CD4-positive, alpha-beta T cell treated with Interferon gamma for 1 hour (primary cell): Measurements from ENCODE around the gene SUFU.
A peak's percentile ranks its signal among the peaks of the same experiment; 100 is the strongest.
"Not testable (repeated sequence)": the region's sequence is repeated elsewhere in the genome, so short reads cannot be mapped to it uniquely, and the experiment has no call there.

Experiments used
- DNase-seq: peaks from one replicate; pipeline ENCODE4 v3.0.0-alpha.2; 2020

The SUFU gene

DNA sequence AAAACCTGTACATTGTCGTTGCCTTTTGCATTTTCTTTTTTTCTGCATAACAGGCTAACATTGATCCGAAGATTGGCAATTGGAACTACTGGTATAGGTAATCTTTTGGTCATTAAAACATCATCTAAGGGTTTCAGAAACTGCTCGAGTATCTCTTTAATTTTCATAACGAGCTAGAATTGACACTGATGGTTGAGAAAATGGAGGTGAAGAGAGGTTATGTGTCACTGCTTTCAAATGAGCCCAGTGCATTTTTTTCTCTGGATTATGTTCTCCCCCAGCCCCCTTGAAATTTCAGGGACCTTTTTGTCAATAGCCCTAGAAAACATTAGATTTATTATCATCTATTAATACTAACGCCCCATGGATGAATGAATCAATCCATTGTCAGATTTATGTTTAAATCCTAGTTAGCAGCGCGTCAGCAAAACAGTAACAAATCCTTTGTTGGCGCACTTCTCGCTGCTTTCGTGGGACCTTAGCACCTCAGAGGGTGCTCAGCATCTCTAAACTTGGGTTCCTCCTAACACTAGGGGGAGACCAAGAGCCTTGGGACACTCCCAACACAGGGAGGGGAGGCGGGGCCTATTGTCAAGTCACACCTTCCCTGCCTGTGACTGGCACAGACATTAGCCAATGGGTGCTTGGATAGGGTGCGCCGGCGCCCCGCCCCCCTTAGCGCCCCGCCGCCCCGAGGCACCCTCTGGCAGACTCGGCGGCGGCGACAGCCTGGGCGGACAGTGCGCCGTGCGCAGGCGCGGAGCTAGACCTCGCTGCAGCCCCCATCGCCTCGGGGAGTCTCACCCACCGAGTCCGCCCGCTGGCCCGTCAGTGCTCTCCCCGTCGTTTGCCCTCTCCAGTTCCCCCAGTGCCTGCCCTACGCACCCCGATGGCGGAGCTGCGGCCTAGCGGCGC lies at the start of gene SUFU:
SUFU (plus strand) TSS at position 709 of the 915 bp plus-strand sequence; CDS start at position 890, 181 bp downstream.
- DNase-seq, result peak; percentile 99

GRCh38 chr10:102454662-102455487 lies 48.9 kb upstream of the SUFU start:
- DNase-seq, result not testable (repeated sequence)

DNA sequence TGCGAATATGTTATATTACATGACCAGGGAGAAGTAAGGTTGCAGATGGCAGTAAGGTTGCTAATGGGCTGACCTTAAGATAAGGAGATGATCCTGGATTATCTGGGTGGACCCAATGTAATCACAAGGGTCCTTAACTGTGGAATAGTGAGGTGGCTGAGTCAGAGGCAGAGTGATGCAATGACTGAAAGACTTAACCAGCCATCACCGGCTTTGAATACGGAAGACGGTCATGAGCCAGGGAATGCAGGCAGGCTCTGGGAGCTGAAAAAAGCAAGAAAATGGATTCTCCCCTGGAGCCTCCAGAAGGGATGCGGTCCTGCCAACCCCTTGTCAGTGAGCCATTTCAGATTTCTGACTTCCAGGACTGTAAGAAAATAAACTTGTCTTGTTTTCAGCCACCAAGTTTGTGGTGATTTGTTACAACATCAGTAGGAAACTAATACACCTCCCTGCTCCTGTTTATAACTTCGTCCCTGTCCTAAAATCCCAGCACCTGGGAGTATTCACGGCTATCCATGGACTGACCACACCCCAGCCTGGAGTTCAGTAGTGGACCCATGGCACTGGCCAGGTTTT lies 47.8 kb upstream of the SUFU start:
- peak; percentile 22 for DNase-seq

DNA sequence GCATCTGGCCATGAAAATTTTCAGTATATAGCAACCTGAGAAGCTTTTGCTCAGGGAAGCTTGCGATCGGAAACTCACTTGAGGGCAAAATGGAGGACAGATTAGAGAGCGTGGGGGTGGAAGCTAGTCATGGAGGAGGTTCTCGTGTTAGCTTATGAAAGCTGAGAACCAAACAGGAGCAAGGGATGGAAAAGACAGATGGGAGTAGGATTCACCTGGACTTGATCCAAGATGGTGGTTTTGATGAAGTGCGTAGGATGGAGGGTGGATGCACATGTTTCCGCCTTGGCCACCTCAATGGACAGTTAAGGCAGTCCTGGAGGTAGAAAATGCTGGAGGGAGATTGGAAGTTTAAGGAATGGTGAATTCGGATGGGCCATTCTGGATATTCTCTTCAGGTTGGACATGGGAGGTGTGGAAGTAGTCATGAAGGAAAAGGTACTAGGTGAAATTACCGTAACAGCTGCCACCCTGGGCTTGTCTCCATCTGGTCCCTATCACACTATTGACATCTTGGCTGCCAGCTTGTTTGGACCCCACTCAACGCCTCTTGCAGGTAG lies 46.1 kb upstream of the SUFU start:
- DNase-seq, result no peak

DNA sequence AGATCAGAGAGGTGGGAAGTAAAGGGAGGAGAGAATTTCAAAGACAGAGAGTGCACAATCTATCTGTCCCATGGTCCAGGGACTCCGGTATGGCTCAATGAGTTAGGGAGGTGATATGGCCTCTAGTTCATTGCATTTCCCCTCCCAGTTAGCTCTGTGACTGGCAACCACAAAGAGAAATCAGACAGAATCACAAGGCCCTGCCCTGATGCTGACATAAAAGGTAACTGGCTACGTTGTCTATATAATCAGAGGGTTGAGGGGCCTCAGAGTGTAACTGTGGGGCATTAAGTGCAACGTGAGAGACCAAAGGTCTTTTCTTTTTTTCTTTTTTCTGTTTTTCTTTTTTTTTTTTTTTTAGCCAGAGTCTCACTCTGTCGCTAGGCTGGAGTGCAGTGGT lies 45.1 kb upstream of the SUFU start:
- no peak for DNase-seq

DNA sequence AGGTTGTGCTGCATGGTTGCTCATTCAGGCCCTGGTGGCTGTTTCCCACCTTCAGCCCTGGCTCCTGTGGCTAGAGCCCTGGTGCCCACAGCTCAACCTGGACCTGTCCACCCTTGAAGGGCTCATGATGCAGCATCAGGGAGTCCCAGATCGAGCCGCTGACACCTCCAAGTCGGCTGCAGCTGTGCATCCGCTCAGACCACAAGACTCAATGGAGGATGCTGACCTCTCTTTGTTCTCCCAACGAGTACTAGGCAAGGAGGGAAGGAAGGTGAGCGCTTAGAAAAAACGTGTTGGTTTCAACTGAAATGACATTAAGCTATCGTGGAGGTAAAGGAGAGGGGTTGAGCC lies 43.0 kb upstream of the SUFU start:
- DNase-seq, result no peak

- DNase-seq, result peak; percentile 93
These were observed 42.4 kb upstream of the SUFU start for GRCh38 chr10:102461187-102462054.

DNA sequence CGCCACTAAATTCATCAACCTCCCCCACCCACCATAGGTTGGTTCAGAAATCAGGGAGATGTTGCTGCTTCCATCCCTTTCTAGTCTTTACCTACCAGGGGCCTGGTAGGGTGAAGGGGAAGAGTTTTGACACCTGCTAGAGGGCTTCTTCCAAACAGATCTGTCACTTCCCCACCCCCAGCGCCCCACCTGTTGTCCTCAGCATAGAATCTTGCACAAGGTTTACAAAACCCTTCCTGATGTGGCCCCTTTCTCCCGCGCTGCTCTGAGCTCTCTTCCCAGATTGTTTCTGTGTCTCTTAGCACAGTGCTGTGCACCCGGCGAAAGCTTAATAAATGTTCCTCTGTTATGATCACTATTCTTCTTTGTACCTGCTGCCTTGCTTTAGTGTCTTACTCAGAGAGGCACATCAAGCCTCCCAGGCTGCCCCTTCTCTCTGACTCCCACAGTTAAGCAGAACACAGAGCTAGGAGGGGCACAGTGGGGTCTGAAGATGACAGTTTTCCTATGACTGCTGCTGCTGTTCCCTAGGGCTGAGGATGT lies 41.2 kb upstream of the SUFU start:
- DNase-seq, result no peak

DNA sequence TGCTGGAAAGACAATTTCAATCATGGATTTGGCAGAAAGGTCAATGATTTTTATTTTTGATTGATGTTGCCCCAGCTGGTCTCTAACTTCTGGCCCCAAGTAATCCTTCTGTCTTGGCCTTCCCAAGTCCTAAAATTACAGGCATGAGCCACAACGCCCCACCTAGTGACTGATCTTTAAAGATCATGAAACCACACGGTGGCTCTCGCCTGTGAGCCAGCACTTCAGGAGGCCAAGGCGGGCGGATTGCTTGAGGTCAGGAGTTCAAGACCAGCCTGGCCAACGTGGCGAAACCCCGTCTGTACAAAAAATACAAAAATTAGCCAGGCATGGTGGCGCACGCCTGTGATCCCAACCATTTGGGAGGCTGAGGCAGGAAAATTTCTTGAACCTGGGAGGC lies 39.8 kb upstream of the SUFU start:
- no peak for DNase-seq

DNA sequence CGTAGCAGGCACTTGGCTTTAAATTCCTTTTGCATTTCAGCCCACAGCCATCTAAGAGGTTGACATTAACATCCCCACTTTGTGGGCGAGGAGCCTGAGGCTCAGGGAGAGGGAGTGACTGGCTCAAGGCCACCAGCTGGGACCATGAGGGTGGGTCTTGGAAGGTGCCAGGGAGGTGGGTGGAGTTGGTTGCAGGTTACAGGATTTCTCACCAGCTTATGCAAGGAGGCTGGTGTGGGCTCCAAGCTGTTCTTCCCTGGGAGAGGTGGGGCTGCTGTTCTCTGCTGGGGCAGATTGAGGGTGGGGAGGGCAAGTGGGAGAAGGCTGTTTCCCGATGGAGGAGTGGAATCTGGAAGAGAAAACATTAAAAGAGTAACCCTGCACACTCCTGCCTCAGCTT lies 38.3 kb upstream of the SUFU start:
- DNase-seq, result no peak

DNA sequence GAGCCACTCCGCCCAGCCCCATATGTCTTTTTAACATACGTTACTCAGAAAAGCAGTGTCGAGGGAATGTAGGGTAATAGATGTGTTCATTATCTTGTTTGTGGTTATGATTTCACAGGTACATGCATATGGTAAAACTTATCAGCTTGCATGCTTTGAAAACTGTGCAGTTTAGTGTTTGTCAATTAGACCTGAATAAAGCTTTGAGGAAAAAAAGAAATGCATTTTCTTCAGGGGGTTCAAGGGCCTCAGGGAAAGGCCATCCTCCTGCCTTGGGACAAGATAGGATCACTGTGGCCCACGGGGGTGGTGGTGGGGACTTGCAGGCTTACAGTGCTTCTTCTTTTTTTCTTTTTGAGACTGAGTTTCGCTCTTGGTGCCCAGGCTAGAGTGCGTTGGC lies 36.5 kb upstream of the SUFU start:
- no peak for DNase-seq

DNA sequence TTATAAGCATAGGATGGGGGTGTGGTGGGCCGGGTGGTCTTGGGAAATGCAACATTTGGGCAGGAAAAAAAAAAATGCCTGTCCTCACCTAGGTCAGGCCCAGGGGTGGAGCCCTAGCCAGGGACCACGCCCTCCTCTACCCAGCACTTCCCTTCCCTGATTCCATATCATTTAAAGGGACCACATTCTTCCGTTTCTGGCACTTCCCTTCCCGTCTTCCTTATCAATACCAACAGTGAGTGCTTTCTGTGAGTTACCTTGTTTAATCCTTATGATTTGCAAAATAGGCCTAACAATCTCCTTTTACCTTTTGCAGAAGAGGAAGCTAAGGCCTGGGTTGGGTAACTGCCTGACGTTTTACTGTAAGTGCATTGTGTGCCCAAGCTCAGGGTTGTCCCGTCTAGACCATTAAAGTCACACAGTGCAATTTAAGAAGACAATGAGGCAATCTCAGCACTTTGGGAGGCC lies 35.8 kb upstream of the SUFU start:
- peak; percentile 25 for DNase-seq

- DNase-seq, result no peak
These were observed 35.1 kb upstream of the SUFU start for GRCh38 chr10:102468683-102469082.

DNA sequence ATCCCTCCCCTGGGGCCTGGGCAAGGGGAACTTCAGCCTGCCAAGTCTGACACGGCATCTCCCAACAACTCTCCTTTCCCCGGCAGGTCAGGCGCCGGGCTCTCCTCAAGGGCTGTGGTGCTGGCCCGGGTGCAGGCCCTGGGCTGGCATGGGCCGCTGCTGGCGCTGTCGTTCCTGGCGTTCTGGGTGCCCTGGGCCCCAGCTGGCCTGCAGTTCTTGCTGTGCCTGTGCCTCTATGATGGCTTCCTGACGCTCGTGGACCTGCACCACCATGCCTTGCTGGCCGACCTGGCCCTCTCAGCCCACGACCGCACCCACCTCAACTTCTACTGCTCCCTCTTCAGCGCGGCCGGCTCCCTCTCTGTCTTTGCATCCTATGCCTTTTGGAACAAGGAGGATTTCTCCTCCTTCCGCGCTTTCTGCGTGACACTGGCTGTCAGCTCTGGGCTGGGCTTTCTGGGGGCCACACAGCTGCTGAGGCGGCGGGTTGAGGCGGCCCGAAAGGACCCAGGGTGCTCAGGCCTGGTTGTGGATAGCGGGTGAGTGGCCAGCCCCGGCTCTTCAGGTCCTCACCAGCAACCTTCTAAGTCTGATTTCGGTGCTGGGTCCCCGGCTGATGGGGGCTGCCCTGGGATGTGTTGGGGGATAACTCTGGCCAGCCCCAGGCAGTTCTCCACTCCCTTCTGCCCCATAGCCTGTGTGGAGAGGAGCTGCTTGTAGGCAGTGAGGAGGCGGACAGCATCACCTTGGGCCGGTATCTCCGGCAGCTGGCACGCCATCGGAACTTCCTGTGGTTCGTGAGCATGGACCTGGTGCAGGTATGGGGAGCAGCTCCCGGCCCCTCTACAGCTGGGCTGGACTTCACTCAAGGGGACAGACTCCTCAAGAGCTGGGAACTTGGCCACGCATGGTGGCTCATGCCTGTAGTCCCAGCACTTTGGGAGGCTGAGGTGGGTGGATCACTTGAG lies 32.9 kb upstream of the SUFU start:
- no peak for DNase-seq

- DNase-seq, result no peak
These were observed 30.1 kb upstream of the SUFU start for GRCh38 chr10:102473445-102474331.

DNA sequence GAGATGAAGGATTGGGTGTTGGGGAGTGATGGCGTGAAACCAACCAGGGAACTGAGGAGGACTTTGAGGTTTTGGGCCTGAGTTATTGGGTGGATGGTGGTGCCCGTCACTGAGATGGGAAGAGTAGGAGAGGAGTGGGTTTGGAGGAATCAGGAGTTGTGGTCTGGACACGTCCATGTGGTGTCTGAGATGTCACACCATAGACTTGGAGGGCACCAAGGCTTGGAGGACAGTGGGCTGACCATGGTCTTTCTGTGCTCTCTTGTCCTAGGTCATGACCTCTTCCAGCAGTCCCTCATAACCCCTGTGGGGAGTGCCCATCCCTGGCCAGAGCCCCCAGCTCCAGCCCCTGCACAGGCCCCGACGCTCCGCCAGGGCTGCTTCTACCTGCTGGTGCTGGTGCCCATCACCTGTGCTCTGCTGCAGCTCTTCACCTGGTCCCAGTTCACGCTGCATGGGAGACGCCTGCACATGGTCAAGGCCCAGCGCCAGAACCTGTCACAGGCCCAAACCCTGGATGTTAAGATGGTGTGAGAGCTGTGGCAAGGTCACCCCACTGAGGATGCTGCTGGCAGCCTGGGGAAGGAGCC lies 28.2 kb upstream of the SUFU start:
- DNase-seq, result no peak

GRCh38 chr10:102476466-102477141 lies 27.2 kb upstream of the SUFU start:
- no peak for DNase-seq

DNA sequence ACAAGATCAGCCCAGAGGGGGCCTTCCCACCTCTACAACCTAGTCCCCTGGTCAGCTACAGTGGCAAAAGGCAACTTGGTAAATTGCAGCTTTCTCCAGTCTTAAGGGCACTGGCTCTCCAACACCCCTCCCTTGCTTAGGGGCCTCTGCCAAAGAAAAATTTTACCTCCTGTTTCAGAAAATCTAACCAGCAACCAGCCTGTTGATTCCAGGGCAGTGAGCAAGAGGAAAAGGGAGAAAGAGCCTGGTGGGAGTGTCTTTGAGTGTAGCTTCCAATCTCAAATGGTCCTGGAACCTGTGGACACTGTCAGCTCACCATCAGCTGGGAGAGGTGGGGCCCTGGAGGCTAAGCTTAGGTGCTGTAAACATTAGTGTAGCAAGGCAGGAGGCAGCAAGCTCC lies 24.1 kb upstream of the SUFU start:
- DNase-seq, result no peak

GRCh38 chr10:102480396-102480795 lies 23.4 kb upstream of the SUFU start:
- no peak for DNase-seq
